OCI-M1 (cell line): ENCODE results near the gene TSPOAP1.

Experiments
- DNase-seq: peaks from one replicate; lab custom pipeline; 2025; lab: John Stamatoyannopoulos, UW

The TSPOAP1 gene

GRCh38 chr17:58339755-58340404 is 11.3 kb upstream of the TSPOAP1 start:
- DNase-seq: peak; percentile 38

GRCh38 chr17:58338841-58339754 is 10.5 kb upstream of the TSPOAP1 start:
- DNase-seq: peak; percentile 94

- peak; percentile 86 for DNase-seq
These were observed 9.9 kb upstream of the TSPOAP1 start for GRCh38 chr17:58338454-58338840.

- peak; percentile 97 for DNase-seq
These were observed 9.2 kb upstream of the TSPOAP1 start for GRCh38 chr17:58337600-58338453.

GRCh38 chr17:58337210-58337599 is 8.6 kb upstream of the TSPOAP1 start:
- peak; percentile 79 for DNase-seq

- peak; percentile 75 for DNase-seq
These were observed 8.0 kb upstream of the TSPOAP1 start for GRCh38 chr17:58336456-58337209.

GRCh38 chr17:58335779-58336455 is 7.3 kb upstream of the TSPOAP1 start:
- DNase-seq: peak; percentile 96

GRCh38 chr17:58335061-58335731 is 6.6 kb upstream of the TSPOAP1 start:
- peak; percentile 55 for DNase-seq

GRCh38 chr17:58334661-58335060 is 6.1 kb upstream of the TSPOAP1 start:
- DNase-seq: no peak

GRCh38 chr17:58334256-58334655 is 5.7 kb upstream of the TSPOAP1 start:
- DNase-seq: no peak

GRCh38 chr17:58333736-58334207 is 5.2 kb upstream of the TSPOAP1 start:
- DNase-seq: peak; percentile 80

- DNase-seq: peak; percentile 80
These were observed 4.5 kb upstream of the TSPOAP1 start for GRCh38 chr17:58332778-58333735.

GRCh38 chr17:58331815-58332777 is 3.5 kb upstream of the TSPOAP1 start:
- DNase-seq: peak; percentile 91

- peak; percentile 87 for DNase-seq
These were observed 2.6 kb upstream of the TSPOAP1 start for GRCh38 chr17:58330997-58331814.

GRCh38 chr17:58330538-58330996 is 2.0 kb upstream of the TSPOAP1 start:
- peak; percentile 76 for DNase-seq

GRCh38 chr17:58329810-58330537 is 1.4 kb upstream of the TSPOAP1 start:
- DNase-seq: peak; percentile 91
